Measurements from ENCODE around the gene PARP8. TPM values are rescaled to one million over a fixed set of nuclear protein-coding genes. Genes with fewer than 3 reads are reported as not detected.
A peak's percentile ranks its signal among the peaks of the same experiment; 100 is the strongest.

The PARP8 gene
- total RNA-seq, 1 donor from 2014 or later, result 14.5 TPM

GRCh38 chr5:50849554-50849953 lies 183.1 kb downstream of the PARP8 start:
- no peak for DNase-seq

GRCh38 chr5:50853151-50853550 lies 186.7 kb downstream of the PARP8 start:
- peak; percentile 1 for DNase-seq

DNA sequence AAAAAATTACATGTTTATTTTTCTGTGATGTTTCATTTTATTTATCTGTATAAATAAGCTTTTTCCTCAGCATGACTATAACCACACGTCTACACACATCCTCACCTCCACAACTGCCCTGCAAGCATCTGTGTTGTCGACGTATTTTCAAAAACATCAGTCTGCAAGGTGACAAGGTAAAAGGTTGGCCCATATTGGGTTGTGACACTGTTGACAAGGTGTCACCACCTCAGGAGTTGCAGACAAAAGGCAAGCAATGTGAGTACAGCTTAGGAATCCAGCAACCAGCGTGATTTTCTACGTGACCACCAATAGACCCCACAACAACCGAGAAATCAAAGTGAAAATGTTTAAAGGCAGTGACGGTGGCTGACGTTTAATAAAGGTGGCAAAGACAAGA lies 187.6 kb downstream of the PARP8 start:
- DNase-seq, result no peak

- no peak for DNase-seq
Observed at GRCh38 chr5:50855001-50855400, 188.6 kb downstream of the PARP8 start.

GRCh38 chr5:50856401-50857119 lies 190.1 kb downstream of the PARP8 start:
- DNase-seq, result peak; percentile 3

DNA sequence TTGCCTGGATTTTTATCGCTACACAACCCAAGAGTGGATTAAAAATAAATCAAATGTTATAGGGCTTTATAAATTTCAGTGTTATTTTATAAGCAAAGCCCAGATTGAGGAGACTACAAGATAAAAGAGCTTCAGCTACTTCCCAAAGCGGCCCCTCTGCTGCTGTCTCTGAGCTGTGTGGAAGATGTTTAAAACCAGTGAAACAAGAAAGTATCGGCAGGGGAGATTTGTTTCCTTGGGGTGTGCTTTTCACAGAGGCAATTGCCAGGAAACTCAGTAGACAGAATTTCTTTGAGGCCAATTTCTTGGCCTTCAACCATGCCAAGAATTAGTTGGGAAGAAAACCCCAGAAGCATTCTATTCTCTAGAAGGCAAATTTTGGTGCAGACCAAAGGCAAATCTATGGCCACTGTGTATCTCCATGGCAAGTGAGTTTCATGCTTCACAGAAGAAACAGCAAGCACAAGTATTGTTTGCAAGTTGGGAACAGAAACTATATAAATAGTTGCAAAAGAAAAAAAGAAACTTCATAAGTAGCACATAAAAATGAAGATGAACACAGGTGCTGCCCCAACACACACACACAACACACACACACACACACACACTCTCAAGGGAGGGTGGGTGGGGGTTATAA lies 197.2 kb downstream of the PARP8 start:
- no peak for DNase-seq

GRCh38 chr5:50864466-50864865 lies 198.0 kb downstream of the PARP8 start:
- DNase-seq, result no peak

GRCh38 chr5:50866415-50866814 lies 200.0 kb downstream of the PARP8 start:
- DNase-seq, result no peak

DNA sequence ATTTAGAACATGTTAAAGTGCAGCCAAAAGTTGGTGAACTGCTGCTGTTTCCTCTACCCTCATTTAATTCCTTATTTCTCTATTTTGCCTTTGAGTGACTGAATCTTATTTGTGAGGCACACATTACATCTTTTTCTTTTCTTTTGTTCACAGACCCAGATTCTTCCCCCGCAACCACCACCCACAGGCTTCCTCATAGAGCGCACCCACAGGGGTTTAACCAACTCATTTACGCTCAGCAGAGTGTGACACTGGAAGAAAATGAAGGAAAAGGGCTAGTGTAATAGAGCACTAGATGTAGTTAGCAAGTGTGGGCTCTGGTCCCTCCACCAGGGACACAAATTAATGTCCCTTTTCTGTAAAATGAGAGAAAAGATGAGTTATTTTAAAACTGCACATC lies 200.7 kb downstream of the PARP8 start:
- no peak for DNase-seq

DNA sequence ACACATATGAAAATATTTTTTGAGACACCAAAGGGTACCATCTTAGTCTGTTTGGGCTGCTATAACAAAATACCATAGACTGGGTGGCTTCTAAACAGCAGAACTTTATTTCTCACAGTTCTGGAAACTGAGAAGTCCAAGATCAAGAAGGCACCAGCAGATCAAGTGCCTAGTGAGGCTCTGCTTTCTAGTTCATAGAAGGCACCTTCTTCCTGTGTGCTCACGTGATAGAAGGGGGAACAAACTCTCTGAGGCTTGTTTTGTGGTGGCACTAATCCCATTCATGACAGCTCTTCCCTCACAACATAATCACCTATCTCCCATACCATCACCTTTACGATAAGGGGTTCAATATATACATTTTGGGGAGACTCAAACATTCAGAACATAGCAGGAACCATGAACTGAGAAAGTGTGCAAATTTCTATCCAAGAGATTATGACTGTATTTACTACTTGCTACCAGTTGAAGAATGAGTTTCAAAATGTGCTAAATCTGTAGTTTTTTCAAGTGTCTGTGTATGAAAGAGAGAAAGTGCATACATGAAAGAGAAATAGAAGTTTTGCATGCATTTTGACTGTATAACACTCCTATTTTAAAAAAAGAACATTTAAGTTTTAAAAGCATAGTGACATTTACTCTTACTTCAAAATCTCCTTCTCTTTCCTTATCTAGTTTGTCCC lies 207.3 kb downstream of the PARP8 start:
- no peak for DNase-seq

DNA sequence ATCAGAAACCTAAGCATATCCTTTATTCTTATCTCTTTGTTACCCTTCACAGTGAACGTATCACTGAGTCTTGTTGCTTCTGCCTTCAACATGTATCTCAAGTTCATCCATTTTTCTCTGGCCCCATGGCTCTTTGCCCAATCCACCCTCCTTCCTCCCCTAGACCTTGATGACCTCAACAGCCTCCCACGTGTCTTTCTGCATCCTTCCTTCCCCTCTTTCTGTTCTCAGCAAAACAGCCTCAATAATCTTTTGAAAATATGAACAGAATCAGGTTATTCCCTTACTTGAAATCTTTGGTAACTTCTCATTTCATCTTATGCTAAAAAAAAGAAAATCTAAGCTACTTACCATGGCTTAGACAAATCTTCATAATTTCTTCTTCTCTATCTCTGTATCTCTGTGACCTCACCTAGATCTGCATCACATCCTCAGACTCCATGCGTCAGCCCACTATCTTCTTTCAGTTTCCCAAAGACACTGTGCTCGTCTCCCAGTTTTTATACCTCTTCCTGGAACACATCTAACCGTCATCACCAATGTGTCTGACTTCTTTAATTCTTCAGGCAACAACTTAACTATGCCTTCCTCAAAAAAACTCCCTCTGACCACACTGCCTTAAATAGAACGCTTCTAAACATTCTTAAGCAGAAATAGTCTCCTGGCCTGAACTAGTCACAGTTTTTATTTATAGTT lies 208.0 kb downstream of the PARP8 start:
- no peak for DNase-seq

- DNase-seq, result no peak
Observed at GRCh38 chr5:50875002-50875344, 208.5 kb downstream of the PARP8 start.

DNA sequence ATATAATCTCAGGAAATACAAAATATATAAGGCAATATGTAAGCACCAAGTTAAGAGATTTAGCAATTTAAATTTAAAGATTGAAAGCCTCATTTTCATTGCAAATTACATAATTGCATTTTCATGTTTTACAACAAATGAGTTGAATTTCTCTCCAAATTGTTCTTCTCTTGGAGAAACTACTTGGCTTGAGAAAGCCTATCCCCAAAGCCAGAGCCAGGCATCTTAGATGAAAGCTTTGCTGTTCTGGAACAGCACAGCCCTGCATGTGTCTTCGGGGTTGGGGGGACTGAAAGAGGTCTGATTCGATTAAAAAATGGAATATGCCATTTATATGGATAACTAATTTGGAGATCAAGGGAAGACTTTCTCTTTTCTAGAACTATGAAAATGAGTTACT lies 212.0 kb downstream of the PARP8 start:
- no peak for DNase-seq

- DNase-seq, result no peak
Observed at GRCh38 chr5:50881407-50881806, 215.0 kb downstream of the PARP8 start.

DNA sequence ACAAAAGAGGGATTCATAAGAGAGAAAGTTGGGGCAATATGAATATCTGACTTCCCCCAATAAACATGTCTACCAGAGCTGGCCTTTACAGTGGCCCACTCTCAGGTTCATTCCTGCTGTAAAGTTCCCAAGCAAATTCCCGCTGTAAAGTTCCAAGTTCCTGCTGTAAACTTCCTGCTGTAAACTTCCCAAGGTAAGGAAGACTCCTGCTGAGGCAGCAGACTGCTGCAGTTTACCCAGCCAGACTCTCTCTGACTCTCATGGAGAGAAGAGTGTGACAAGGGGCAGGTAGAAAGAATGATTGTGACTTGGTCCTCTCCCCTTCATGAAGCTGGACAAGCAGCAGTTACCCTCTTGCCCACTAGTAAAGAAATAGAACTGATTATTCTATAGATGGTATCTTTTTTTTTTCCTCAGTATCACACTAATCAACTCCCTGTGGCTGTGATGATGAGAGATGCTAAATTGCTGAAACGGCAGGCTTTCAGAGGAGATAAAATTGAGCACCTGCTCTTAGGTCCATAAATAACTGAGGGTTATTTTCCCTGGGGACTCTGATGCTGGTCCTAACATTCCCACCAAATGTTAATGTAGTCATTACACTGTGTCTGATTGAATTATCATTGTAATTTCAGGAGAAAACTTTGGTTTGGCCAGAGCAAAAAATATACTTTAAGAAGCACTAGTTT lies 220.4 kb downstream of the PARP8 start:
- no peak for DNase-seq

GRCh38 chr5:50887889-50888633 lies 221.6 kb downstream of the PARP8 start:
- no peak for DNase-seq

DNA sequence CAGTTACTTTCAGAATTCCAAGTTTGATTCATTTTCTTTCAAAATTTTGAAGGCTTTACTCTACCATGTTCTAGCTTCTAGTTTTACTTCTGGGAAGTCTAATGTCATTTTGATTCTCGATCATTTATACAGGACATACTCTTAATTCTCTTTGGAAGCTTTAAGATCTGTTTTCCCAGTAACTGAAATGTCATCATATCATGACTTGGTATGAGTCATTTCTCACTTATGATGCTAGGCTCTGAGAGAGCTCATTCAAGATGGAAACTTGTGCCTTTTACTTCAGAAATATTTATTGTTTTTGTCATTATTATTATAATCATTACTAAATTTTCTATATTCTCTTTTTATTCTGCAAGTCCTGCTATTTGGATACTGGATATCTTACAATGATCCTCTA lies 222.3 kb downstream of the PARP8 start:
- no peak for DNase-seq

DNA sequence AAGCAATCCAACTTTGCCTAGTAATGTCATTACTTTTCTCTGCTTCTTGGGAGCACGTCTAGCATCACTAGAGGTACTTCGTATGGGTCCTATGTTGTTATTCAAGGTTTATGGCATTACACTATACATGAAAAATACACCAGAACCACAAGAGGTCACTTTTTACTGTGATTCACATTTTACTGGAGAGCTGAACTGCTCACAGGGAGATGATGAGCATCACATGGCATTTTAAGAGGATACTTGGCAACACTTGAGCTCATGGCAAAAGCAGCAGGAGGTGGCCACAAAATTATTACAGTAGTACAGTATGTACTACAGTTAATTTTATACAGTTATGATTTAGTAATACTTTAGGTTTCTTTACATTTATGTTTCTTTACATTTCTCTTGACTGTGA lies 223.4 kb downstream of the PARP8 start:
- no peak for DNase-seq

Measured in skin of body (tissue), 2 donors.